ENCODE results near the gene MDP1. TPM values are rescaled to one million over a fixed set of nuclear protein-coding genes. Genes with fewer than 3 reads are reported as not detected.
"Not testable (repeated sequence)": the region's sequence is repeated elsewhere in the genome, so short reads cannot be mapped to it uniquely, and the experiment has no call there.

The MDP1 gene
- total RNA-seq, 1 donor from 2014 or later: 23.2 TPM

GRCh38 chr14:24249230-24250021, 33.6 kb upstream of the MDP1 start:
- H3K27me3 Mint-ChIP-seq (ENCODE audit: low read depth): no peaks in the 10 kb centered on the region
- no peak for DNase-seq (ENCODE audit: low spot score)
- H3K36me3 Mint-ChIP-seq (ENCODE audit: low read depth): peaks cover 6% of the 10 kb centered on the region
- H3K27ac Mint-ChIP-seq (ENCODE audit: unreplicated experiment): no peak overlapping the region
- H3K4me1 Mint-ChIP-seq (ENCODE audit: low read depth): peaks cover 12% of the 10 kb centered on the region
- no peak overlapping the region for H3K4me3 Mint-ChIP-seq (ENCODE audit: unreplicated experiment)
- no peak for TF ChIP-seq CTCF (IDR thresholded peaks at IDR 0.05)
- H3K9me3 Mint-ChIP-seq (ENCODE audit: low read depth): no peaks in the 10 kb centered on the region

- H3K27me3 Mint-ChIP-seq (ENCODE audit: low read depth): no peaks in the 10 kb centered on the region
- no peak for DNase-seq (ENCODE audit: low spot score)
- no peak overlapping the region for H3K4me3 Mint-ChIP-seq (ENCODE audit: unreplicated experiment)
- no peak for TF ChIP-seq CTCF (IDR thresholded peaks at IDR 0.05)
- H3K27ac Mint-ChIP-seq (ENCODE audit: unreplicated experiment): no peak overlapping the region
- H3K36me3 Mint-ChIP-seq (ENCODE audit: low read depth): peaks cover 4% of the 10 kb centered on the region
- H3K9me3 Mint-ChIP-seq (ENCODE audit: low read depth): no peaks in the 10 kb centered on the region
- peaks cover 22% of the 10 kb centered on the region for H3K4me1 Mint-ChIP-seq (ENCODE audit: low read depth)
Measured at GRCh38 chr14:24247422-24247821, 31.6 kb upstream of the MDP1 start.

GRCh38 chr14:24246765-24247212, 30.9 kb upstream of the MDP1 start:
- H3K4me1 Mint-ChIP-seq (ENCODE audit: low read depth): peaks cover 15% of the 10 kb centered on the region
- no peak overlapping the region for H3K27ac Mint-ChIP-seq (ENCODE audit: unreplicated experiment)
- TF ChIP-seq CTCF (IDR thresholded peaks at IDR 0.05): no peak
- H3K36me3 Mint-ChIP-seq (ENCODE audit: low read depth): peaks cover 4% of the 10 kb centered on the region
- H3K9me3 Mint-ChIP-seq (ENCODE audit: low read depth): no peaks in the 10 kb centered on the region
- peak; percentile 25 for DNase-seq (ENCODE audit: low spot score)
- no peak overlapping the region for H3K4me3 Mint-ChIP-seq (ENCODE audit: unreplicated experiment)
- H3K27me3 Mint-ChIP-seq (ENCODE audit: low read depth): no peaks in the 10 kb centered on the region

- not testable (repeated sequence) for H3K27ac Mint-ChIP-seq (ENCODE audit: unreplicated experiment); H3K9me3 Mint-ChIP-seq (ENCODE audit: low read depth); H3K4me3 Mint-ChIP-seq (ENCODE audit: unreplicated experiment); H3K36me3 Mint-ChIP-seq (ENCODE audit: low read depth); H3K27me3 Mint-ChIP-seq (ENCODE audit: low read depth)
- peak; percentile 37 for DNase-seq (ENCODE audit: low spot score)
- H3K4me1 Mint-ChIP-seq (ENCODE audit: low read depth): peaks cover 20% of the 10 kb centered on the region
Measured at GRCh38 chr14:24245350-24245749, 29.5 kb upstream of the MDP1 start.

GRCh38 chr14:24243336-24243836, 27.5 kb upstream of the MDP1 start:
- Mint-ChIP-seq H3K9me3 (ENCODE audit: low read depth) (no peaks in the 10 kb centered on the region), H3K4me1 (ENCODE audit: low read depth) (peaks cover 40% of the 10 kb centered on the region), H3K27ac (ENCODE audit: unreplicated experiment) (peak overlapping the region; percentile 99), H3K27me3 (ENCODE audit: low read depth) (no peaks in the 10 kb centered on the region), H3K36me3 (ENCODE audit: low read depth) (peaks cover 2% of the 10 kb centered on the region), H3K4me3 (ENCODE audit: unreplicated experiment) (peak overlapping the region; percentile 94)
- peak; percentile 40 for DNase-seq (ENCODE audit: low spot score)
- TF ChIP-seq CTCF (IDR thresholded peaks at IDR 0.05): no peak

Data from chondrocyte (in vitro differentiated cells).